ENCODE measurements around the gene ZNF888.

GRCh38 chr19:52967772-52968171, 44.5 kb upstream of the ZNF888 start:
- TF ChIP-seq TCF7L2 (IDR thresholded peaks at IDR 0.05; ENCODE audit: borderline replicate concordance, low read depth, low read length) (no peak), ZNF423 (tag by site-specific recombination; IDR thresholded peaks at IDR 0.05) (no peak), CTCF (tag by site-specific recombination; IDR thresholded peaks at IDR 0.05) (no peak), ZNF777 (tag by site-specific recombination; IDR thresholded peaks at IDR 0.05; ENCODE audit: borderline replicate concordance) (no peak), ZNF221 (tag by site-specific recombination; IDR thresholded peaks at IDR 0.05; ENCODE audit: borderline replicate concordance) (no peak), ZNF175 (tag by site-specific recombination; IDR thresholded peaks at IDR 0.05) (no peak), ZBTB7A (tag by site-specific recombination; IDR thresholded peaks at IDR 0.05; ENCODE audit: low read depth) (no peak), ZNF274 (IDR thresholded peaks at IDR 0.05; ENCODE audit: low read length) (no peak), ZNF274 (tag by site-specific recombination; IDR thresholded peaks at IDR 0.05; ENCODE audit: borderline replicate concordance) (no peak)
